HEK293 (cell line): Measurements from ENCODE around the gene EIF4B.

Experiments used
- HOXC10 ChIP-seq: sonication (generic); formaldehyde crosslinking; IDR thresholded peaks from 2 replicates; pipeline ENCODE4 v1.8.1; 2023; ENCODE audit warnings: mild to moderate bottlenecking, missing genetic modification reagents
- KLF7 ChIP-seq: fragments of 450-650 bp; formaldehyde crosslinking; IDR thresholded peaks from 2 replicates; pipeline ENCODE4 v1.5.1; 2016; ENCODE audit warnings: missing biosample characterization, missing genetic modification characterization, borderline replicate concordance
- MZF1 ChIP-seq: fragments of 450-650 bp; formaldehyde crosslinking; IDR thresholded peaks from 2 replicates; pipeline ENCODE4 v1.5.1; 2017; ENCODE audit warnings: missing biosample characterization, missing genetic modification characterization, borderline replicate concordance
- OVOL3 ChIP-seq: fragments of 450-650 bp; formaldehyde crosslinking; IDR thresholded peaks from 2 replicates; pipeline ENCODE4 v1.5.1; 2016; ENCODE audit warnings: missing biosample characterization, missing genetic modification characterization
- SETDB1 ChIP-seq: IDR thresholded peaks from one replicate; pipeline ENCODE4 v1.6.1; 2017; ENCODE audit warnings: mild to moderate bottlenecking, low read length, moderate library complexity, mixed read lengths; ENCODE audit not compliant: insufficient read length
- SP7 ChIP-seq: fragments of 450-650 bp; formaldehyde crosslinking; IDR thresholded peaks from 2 replicates; pipeline ENCODE4 v1.5.1; 2016; ENCODE audit warnings: missing biosample characterization, missing genetic modification characterization
- TRIM28 ChIP-seq: IDR thresholded peaks from 2 replicates; pipeline ENCODE4 v1.6.1; 2011; ENCODE audit warnings: low read length, control low read depth, borderline replicate concordance
- ZBTB1 ChIP-seq: fragments of 450-650 bp; formaldehyde crosslinking; IDR thresholded peaks from 2 replicates; pipeline ENCODE4 v1.5.1; 2016; ENCODE audit warnings: missing biosample characterization, missing genetic modification characterization
- ZBTB20 ChIP-seq: fragments of 450-650 bp; formaldehyde crosslinking; IDR thresholded peaks from 2 replicates; pipeline ENCODE4 v1.5.1; 2016; ENCODE audit warnings: missing biosample characterization, missing genetic modification characterization
- ZBTB21 ChIP-seq: fragments of 450-650 bp; formaldehyde crosslinking; IDR thresholded peaks from 2 replicates; pipeline ENCODE4 v1.5.1; 2017; ENCODE audit warnings: missing biosample characterization, missing genetic modification characterization
- ZFP41 ChIP-seq: fragments of 450-650 bp; formaldehyde crosslinking; IDR thresholded peaks from 2 replicates; pipeline ENCODE4 v1.5.1; 2016; ENCODE audit warnings: missing biosample characterization, missing genetic modification characterization, borderline replicate concordance
- ZFP69B ChIP-seq: fragments of 450-650 bp; formaldehyde crosslinking; IDR thresholded peaks from 2 replicates; pipeline ENCODE4 v1.5.1; 2016; ENCODE audit warnings: missing biosample characterization, missing genetic modification characterization
- ZNF214 ChIP-seq: fragments of 450-650 bp; formaldehyde crosslinking; IDR thresholded peaks from 2 replicates; pipeline ENCODE4 v1.5.1; 2017; ENCODE audit warnings: missing biosample characterization, mild to moderate bottlenecking, missing genetic modification characterization, borderline replicate concordance
- ZNF239 ChIP-seq: fragments of 450-650 bp; formaldehyde crosslinking; IDR thresholded peaks from 2 replicates; pipeline ENCODE4 v1.5.1; 2016; ENCODE audit warnings: missing biosample characterization, missing genetic modification characterization
- ZNF341 ChIP-seq: fragments of 450-650 bp; formaldehyde crosslinking; IDR thresholded peaks from 2 replicates; pipeline ENCODE4; 2016; ENCODE audit warnings: low read depth, missing biosample characterization, missing genetic modification characterization
- ZNF391 ChIP-seq: fragments of 450-650 bp; formaldehyde crosslinking; IDR thresholded peaks from 2 replicates; pipeline ENCODE4 v1.5.1; 2016; ENCODE audit warnings: low read depth, missing biosample characterization, missing genetic modification characterization, borderline replicate concordance
- ZNF560 ChIP-seq: fragments of 450-650 bp; formaldehyde crosslinking; IDR thresholded peaks from 2 replicates; pipeline ENCODE4 v1.5.1; 2017; ENCODE audit warnings: missing biosample characterization, missing genetic modification characterization, borderline replicate concordance
- ZNF621 ChIP-seq: fragments of 450-650 bp; formaldehyde crosslinking; IDR thresholded peaks from 2 replicates; pipeline ENCODE4 v1.5.1; 2017; ENCODE audit warnings: missing biosample characterization, missing genetic modification characterization
- ZNF624 ChIP-seq: fragments of 450-650 bp; formaldehyde crosslinking; IDR thresholded peaks from 2 replicates; pipeline ENCODE4 v1.5.1; 2017; ENCODE audit warnings: missing biosample characterization, missing genetic modification characterization
- ZNF664 ChIP-seq: fragments of 450-650 bp; formaldehyde crosslinking; IDR thresholded peaks from 2 replicates; pipeline ENCODE4 v1.5.1; 2016; ENCODE audit warnings: missing biosample characterization, missing genetic modification characterization
- ZNF792 ChIP-seq: fragments of 450-650 bp; formaldehyde crosslinking; IDR thresholded peaks from 2 replicates; pipeline ENCODE4 v1.5.1; 2016; ENCODE audit warnings: missing biosample characterization, missing genetic modification characterization
- ZXDB ChIP-seq: fragments of 450-650 bp; formaldehyde crosslinking; IDR thresholded peaks from 2 replicates; pipeline ENCODE4 v1.5.1; 2016; ENCODE audit warnings: missing biosample characterization, missing genetic modification characterization
- TF ChIP-seq, protein P1 (sequence below): fragments of 450-650 bp; IDR thresholded peaks from 2 replicates; pipeline ENCODE4 v1.5.1; 2018; ENCODE audit warnings: missing biosample characterization, mild to moderate bottlenecking, missing genetic modification characterization
- TF ChIP-seq, protein P2 (sequence below): fragments of 450-650 bp; formaldehyde crosslinking; IDR thresholded peaks from 2 replicates; pipeline ENCODE4 v1.5.1; 2016; ENCODE audit warnings: missing biosample characterization, missing genetic modification characterization, borderline replicate concordance
- TF ChIP-seq, protein P3 (sequence below): fragments of 450-650 bp; formaldehyde crosslinking; IDR thresholded peaks from 2 replicates; pipeline ENCODE4 v1.5.1; 2016; ENCODE audit warnings: missing biosample characterization, missing genetic modification characterization
- TF ChIP-seq, protein P4 (sequence below): fragments of 450-650 bp; formaldehyde crosslinking; IDR thresholded peaks from 2 replicates; pipeline ENCODE4 v1.5.1; 2016; ENCODE audit warnings: missing biosample characterization, missing genetic modification characterization, borderline replicate concordance
- TF ChIP-seq, protein P5 (sequence below): fragments of 450-650 bp; formaldehyde crosslinking; IDR thresholded peaks from 2 replicates; pipeline ENCODE4 v1.5.1; 2016; ENCODE audit warnings: missing biosample characterization, missing genetic modification characterization

Gene EIF4B

DNA sequence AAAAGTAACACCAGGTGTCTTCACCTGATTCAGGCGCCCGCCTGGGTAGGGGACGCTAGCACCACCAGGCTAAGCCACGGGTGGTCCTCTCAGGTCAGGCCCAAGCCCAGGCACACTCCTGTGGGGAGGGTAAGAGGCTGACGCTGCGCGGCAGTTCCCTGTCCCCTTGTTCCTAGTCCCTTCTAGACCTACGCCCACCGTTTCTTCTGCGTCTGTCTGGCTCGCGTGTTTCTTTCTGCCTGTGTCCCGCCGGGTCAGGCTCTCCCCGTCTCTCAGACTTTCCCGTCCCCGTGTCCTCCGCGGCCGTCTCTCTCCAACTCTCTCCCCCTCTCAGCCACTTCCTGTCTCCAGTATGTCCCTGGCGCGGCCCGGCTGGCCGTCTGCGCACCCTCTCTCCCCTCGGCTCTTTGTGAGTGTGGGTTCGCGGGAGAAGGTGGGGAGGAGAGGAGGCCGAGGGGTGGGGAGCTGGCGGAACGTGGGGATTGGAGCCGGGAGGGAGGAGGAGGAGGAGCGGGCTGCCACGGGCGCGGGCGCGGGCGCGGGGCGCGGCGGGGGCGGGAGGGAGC lies 40.5 kb downstream of the EIF4B start (continued):
- no peak for TF ChIP-seq OVOL3 (tag by site-specific recombination)
- TF ChIP-seq TRIM28: no peak
- peak; percentile 81 for TF ChIP-seq KLF7
- no peak for TF ChIP-seq HOXC10
- TF ChIP-seq ZNF391: peak; percentile 73; the same call in 1 of the 2 replicates
- TF ChIP-seq ZFP41 (tag by site-specific recombination): no peak
- TF ChIP-seq ZNF341 (tag by site-specific recombination): peak; percentile 62
- TF ChIP-seq ZXDB (tag by site-specific recombination): peak; percentile 66
- no peak for TF ChIP-seq ZBTB21 (tag by site-specific recombination)
- TF ChIP-seq SETDB1: no peak
- TF ChIP-seq ZNF239 (tag by site-specific recombination): no peak
- no peak; the same call in 1 of the 2 replicates for TF ChIP-seq MZF1
- TF ChIP-seq ZBTB1 (tag by site-specific recombination): no peak
- TF ChIP-seq, protein P1, sequence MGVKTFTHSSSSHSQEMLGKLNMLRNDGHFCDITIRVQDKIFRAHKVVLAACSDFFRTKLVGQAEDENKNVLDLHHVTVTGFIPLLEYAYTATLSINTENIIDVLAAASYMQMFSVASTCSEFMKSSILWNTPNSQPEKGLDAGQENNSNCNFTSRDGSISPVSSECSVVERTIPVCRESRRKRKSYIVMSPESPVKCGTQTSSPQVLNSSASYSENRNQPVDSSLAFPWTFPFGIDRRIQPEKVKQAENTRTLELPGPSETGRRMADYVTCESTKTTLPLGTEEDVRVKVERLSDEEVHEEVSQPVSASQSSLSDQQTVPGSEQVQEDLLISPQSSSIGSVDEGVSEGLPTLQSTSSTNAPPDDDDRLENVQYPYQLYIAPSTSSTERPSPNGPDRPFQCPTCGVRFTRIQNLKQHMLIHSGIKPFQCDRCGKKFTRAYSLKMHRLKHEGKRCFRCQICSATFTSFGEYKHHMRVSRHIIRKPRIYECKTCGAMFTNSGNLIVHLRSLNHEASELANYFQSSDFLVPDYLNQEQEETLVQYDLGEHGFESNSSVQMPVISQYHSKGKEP (tag by site-specific recombination): no peak
- TF ChIP-seq ZNF560 (tag by site-specific recombination): no peak
- no peak for TF ChIP-seq ZNF621 (tag by site-specific recombination)
- TF ChIP-seq, protein P2, sequence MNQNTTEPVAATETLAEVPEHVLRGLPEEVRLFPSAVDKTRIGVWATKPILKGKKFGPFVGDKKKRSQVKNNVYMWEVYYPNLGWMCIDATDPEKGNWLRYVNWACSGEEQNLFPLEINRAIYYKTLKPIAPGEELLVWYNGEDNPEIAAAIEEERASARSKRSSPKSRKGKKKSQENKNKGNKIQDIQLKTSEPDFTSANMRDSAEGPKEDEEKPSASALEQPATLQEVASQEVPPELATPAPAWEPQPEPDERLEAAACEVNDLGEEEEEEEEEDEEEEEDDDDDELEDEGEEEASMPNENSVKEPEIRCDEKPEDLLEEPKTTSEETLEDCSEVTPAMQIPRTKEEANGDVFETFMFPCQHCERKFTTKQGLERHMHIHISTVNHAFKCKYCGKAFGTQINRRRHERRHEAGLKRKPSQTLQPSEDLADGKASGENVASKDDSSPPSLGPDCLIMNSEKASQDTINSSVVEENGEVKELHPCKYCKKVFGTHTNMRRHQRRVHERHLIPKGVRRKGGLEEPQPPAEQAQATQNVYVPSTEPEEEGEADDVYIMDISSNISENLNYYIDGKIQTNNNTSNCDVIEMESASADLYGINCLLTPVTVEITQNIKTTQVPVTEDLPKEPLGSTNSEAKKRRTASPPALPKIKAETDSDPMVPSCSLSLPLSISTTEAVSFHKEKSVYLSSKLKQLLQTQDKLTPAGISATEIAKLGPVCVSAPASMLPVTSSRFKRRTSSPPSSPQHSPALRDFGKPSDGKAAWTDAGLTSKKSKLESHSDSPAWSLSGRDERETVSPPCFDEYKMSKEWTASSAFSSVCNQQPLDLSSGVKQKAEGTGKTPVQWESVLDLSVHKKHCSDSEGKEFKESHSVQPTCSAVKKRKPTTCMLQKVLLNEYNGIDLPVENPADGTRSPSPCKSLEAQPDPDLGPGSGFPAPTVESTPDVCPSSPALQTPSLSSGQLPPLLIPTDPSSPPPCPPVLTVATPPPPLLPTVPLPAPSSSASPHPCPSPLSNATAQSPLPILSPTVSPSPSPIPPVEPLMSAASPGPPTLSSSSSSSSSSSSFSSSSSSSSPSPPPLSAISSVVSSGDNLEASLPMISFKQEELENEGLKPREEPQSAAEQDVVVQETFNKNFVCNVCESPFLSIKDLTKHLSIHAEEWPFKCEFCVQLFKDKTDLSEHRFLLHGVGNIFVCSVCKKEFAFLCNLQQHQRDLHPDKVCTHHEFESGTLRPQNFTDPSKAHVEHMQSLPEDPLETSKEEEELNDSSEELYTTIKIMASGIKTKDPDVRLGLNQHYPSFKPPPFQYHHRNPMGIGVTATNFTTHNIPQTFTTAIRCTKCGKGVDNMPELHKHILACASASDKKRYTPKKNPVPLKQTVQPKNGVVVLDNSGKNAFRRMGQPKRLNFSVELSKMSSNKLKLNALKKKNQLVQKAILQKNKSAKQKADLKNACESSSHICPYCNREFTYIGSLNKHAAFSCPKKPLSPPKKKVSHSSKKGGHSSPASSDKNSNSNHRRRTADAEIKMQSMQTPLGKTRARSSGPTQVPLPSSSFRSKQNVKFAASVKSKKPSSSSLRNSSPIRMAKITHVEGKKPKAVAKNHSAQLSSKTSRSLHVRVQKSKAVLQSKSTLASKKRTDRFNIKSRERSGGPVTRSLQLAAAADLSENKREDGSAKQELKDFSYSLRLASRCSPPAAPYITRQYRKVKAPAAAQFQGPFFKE (tag by site-specific recombination): no peak
- no peak for TF ChIP-seq ZNF792 (tag by site-specific recombination)
- TF ChIP-seq ZNF624: no peak
- TF ChIP-seq, protein P3, sequence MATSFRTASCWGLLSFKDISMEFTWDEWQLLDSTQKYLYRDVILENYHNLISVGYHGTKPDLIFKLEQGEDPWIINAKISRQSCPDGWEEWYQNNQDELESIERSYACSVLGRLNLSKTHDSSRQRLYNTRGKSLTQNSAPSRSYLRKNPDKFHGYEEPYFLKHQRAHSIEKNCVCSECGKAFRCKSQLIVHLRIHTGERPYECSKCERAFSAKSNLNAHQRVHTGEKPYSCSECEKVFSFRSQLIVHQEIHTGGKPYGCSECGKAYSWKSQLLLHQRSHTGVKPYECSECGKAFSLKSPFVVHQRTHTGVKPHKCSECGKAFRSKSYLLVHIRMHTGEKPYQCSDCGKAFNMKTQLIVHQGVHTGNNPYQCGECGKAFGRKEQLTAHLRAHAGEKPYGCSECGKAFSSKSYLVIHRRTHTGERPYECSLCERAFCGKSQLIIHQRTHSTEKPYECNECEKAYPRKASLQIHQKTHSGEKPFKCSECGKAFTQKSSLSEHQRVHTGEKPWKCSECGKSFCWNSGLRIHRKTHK (tag by site-specific recombination): no peak
- TF ChIP-seq, protein P4, sequence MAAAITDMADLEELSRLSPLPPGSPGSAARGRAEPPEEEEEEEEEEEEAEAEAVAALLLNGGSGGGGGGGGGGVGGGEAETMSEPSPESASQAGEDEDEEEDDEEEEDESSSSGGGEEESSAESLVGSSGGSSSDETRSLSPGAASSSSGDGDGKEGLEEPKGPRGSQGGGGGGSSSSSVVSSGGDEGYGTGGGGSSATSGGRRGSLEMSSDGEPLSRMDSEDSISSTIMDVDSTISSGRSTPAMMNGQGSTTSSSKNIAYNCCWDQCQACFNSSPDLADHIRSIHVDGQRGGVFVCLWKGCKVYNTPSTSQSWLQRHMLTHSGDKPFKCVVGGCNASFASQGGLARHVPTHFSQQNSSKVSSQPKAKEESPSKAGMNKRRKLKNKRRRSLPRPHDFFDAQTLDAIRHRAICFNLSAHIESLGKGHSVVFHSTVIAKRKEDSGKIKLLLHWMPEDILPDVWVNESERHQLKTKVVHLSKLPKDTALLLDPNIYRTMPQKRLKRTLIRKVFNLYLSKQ (tag by site-specific recombination): no peak
- TF ChIP-seq, protein P5, sequence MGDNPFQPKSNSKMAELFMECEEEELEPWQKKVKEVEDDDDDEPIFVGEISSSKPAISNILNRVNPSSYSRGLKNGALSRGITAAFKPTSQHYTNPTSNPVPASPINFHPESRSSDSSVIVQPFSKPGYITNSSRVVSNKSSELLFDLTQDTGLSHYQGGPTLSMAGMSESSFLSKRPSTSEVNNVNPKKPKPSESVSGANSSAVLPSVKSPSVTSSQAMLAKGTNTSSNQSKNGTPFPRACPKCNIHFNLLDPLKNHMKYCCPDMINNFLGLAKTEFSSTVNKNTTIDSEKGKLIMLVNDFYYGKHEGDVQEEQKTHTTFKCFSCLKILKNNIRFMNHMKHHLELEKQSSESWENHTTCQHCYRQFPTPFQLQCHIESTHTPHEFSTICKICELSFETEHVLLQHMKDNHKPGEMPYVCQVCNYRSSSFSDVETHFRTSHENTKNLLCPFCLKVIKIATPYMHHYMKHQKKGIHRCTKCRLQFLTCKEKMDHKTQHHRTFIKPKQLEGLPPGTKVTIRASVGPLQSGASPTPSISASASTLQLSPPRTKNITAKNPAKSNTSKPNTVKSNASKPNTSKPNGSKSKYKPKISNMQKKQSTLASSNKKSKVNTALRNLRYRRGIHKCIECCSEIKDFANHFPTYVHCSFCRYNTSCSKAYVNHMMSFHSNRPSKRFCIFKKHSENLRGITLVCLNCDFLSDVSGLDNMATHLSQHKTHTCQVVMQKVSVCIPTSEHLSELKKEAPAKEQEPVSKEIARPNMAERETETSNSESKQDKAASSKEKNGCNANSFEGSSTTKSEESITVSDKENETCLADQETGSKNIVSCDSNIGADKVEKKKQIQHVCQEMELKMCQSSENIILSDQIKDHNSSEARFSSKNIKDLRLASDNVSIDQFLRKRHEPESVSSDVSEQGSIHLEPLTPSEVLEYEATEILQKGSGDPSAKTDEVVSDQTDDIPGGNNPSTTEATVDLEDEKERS: no peak; the same call in 1 of the 2 replicates
- TF ChIP-seq SP7 (tag by site-specific recombination): peak; percentile 67
- TF ChIP-seq ZFP69B (tag by site-specific recombination): peak; percentile 71
- TF ChIP-seq ZNF214 (tag by site-specific recombination): no peak
- no peak for TF ChIP-seq ZNF664 (tag by site-specific recombination)
- peak; percentile 72; the same call in 1 of the 2 replicates for TF ChIP-seq ZBTB20
